ENCODE results near the gene PRODH.

- TF ChIP-seq, protein P1, sequence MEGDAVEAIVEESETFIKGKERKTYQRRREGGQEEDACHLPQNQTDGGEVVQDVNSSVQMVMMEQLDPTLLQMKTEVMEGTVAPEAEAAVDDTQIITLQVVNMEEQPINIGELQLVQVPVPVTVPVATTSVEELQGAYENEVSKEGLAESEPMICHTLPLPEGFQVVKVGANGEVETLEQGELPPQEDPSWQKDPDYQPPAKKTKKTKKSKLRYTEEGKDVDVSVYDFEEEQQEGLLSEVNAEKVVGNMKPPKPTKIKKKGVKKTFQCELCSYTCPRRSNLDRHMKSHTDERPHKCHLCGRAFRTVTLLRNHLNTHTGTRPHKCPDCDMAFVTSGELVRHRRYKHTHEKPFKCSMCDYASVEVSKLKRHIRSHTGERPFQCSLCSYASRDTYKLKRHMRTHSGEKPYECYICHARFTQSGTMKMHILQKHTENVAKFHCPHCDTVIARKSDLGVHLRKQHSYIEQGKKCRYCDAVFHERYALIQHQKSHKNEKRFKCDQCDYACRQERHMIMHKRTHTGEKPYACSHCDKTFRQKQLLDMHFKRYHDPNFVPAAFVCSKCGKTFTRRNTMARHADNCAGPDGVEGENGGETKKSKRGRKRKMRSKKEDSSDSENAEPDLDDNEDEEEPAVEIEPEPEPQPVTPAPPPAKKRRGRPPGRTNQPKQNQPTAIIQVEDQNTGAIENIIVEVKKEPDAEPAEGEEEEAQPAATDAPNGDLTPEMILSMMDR (IDR thresholded peaks at IDR 0.05; ENCODE audit: insufficient read depth, low read length, poor library complexity, severe bottlenecking), result no peak
- TF ChIP-seq EZH2phosphoT487 (conservative IDR thresholded peaks at IDR 0.05; ENCODE audit: low read length), result no peak
Observed at GRCh38 chr22:18927020-18927419, 9.1 kb downstream of the PRODH start.
